Suprapubic skin (tissue), 4 donors: ENCODE results near the gene RBMS3.

Source experiments
- EP300 ChIP-seq: sonication (generic); formaldehyde crosslinking; IDR thresholded peaks from one replicate; pipeline ENCODE4 v1.6.1; 2017; ENCODE audit warnings: antibody characterized with exemption
- POLR2A ChIP-seq, 2 donors: fragments of 450-650 bp; IDR thresholded peaks; one replicate each; pipeline ENCODE4 v1.6.1; 2017; ENCODE audit warnings: antibody characterized with exemption in 2 of 2, mild to moderate bottlenecking in 2 of 2, moderate library complexity in 2 of 2
- POLR2AphosphoS5 ChIP-seq, 3 donors: sonication (generic); formaldehyde crosslinking; IDR thresholded peaks; one replicate each; pipeline ENCODE4 v1.6.1; 2017; ENCODE audit warnings: antibody characterized with exemption in 3 of 3
- TF ChIP-seq, protein P1 (sequence below), 2 donors: fragments of 200-600 bp in 1 of 2; fragments of 450-650 bp in 1 of 2; sonication (generic) in 1 of 2; IDR thresholded peaks; one replicate each; pipeline ENCODE4 v1.5.1; 2016 to 2019; ENCODE audit warnings: antibody characterized with exemption in 2 of 2, mild to moderate bottlenecking in 1 of 2, moderate library complexity in 1 of 2

DNA sequence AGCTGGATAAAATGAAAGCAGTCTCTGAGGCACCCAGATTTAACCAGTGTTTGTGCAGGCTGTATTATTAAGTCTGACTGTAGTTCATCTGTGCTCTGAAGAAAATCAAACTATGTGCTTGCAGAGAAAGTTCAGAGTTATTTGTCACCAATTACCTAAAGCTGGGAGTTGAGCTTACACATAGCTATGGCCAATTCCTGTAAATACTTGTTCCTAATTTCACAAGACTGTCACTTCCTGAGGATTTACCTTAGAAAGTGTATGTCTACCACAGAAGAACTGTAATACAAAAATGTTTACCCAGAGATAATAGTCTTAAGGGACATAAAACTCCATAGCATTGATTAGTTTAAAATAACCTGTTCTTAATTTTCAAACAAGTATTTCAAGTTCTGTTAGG, 697.2 kb downstream of the RBMS3 start:
- TF ChIP-seq, protein P1, sequence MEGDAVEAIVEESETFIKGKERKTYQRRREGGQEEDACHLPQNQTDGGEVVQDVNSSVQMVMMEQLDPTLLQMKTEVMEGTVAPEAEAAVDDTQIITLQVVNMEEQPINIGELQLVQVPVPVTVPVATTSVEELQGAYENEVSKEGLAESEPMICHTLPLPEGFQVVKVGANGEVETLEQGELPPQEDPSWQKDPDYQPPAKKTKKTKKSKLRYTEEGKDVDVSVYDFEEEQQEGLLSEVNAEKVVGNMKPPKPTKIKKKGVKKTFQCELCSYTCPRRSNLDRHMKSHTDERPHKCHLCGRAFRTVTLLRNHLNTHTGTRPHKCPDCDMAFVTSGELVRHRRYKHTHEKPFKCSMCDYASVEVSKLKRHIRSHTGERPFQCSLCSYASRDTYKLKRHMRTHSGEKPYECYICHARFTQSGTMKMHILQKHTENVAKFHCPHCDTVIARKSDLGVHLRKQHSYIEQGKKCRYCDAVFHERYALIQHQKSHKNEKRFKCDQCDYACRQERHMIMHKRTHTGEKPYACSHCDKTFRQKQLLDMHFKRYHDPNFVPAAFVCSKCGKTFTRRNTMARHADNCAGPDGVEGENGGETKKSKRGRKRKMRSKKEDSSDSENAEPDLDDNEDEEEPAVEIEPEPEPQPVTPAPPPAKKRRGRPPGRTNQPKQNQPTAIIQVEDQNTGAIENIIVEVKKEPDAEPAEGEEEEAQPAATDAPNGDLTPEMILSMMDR (IDR thresholded peaks at IDR 0.05) = no peak
- TF ChIP-seq EP300 = no peak
- no peak for TF ChIP-seq POLR2A (IDR thresholded peaks at IDR 0.05)
- no peak for TF ChIP-seq POLR2AphosphoS5 (IDR thresholded peaks at IDR 0.05)
